BJ (cell line): Measurements from ENCODE around the gene SCRN2. TPM values are rescaled to one million over a fixed set of nuclear protein-coding genes. Genes with fewer than 3 reads are reported as not detected.

Source experiments
- CTCF ChIA-PET: fragments of 350-600 bp; formaldehyde crosslinking; extraction: SDS; loops from one replicate; lab custom pipeline; 2021; ENCODE audit warnings: antibody characterized with exemption, inconsistent platforms; lab: Yijun Ruan, JAX
- POLR2A ChIA-PET: fragments of 300-600 bp; sonication (Branson Sonifier 250); formaldehyde crosslinking; extraction: SDS; loops from one replicate; lab custom pipeline; 2021; ENCODE audit warnings: antibody characterized with exemption; lab: Charles Lee
- DNase-seq: peaks from one replicate; pipeline ENCODE4 v3.0.0-alpha.2; 2011; ENCODE audit warnings: low read depth
- H3K27me3 ChIP-seq: 2 replicates; pipeline ENCODE4 v1.6.0; 2011; ENCODE audit warnings: low read length; ENCODE audit not compliant: control insufficient read depth, insufficient read depth
- H3K36me3 ChIP-seq: 2 replicates; pipeline ENCODE4 v1.5.1; 2011; ENCODE audit warnings: low read length; ENCODE audit not compliant: control insufficient read depth, insufficient read depth
- H3K4me3 ChIP-seq: 2 replicates; pipeline ENCODE4 v1.5.1; 2011; ENCODE audit warnings: low read depth, mild to moderate bottlenecking, control low read depth, low read length
- CTCF ChIP-seq: IDR thresholded peaks from 2 replicates; pipeline ENCODE4 v1.5.1; 2011; ENCODE audit warnings: low read depth, mild to moderate bottlenecking, control low read depth, inconsistent platforms, low read length, moderate library complexity; ENCODE audit not compliant: insufficient read depth
- polyA plus RNA-seq: library from polyadenylated mRNA; depleted of rRNA; stranded (reverse); fragments of >200 nt; gene quantifications from 2 replicates; pipeline ENCODE4 v1.2.3, GENCODE V29; 2011

The SCRN2 gene
- polyA plus RNA-seq, 1 experiment, result 41.1 TPM

DNA sequence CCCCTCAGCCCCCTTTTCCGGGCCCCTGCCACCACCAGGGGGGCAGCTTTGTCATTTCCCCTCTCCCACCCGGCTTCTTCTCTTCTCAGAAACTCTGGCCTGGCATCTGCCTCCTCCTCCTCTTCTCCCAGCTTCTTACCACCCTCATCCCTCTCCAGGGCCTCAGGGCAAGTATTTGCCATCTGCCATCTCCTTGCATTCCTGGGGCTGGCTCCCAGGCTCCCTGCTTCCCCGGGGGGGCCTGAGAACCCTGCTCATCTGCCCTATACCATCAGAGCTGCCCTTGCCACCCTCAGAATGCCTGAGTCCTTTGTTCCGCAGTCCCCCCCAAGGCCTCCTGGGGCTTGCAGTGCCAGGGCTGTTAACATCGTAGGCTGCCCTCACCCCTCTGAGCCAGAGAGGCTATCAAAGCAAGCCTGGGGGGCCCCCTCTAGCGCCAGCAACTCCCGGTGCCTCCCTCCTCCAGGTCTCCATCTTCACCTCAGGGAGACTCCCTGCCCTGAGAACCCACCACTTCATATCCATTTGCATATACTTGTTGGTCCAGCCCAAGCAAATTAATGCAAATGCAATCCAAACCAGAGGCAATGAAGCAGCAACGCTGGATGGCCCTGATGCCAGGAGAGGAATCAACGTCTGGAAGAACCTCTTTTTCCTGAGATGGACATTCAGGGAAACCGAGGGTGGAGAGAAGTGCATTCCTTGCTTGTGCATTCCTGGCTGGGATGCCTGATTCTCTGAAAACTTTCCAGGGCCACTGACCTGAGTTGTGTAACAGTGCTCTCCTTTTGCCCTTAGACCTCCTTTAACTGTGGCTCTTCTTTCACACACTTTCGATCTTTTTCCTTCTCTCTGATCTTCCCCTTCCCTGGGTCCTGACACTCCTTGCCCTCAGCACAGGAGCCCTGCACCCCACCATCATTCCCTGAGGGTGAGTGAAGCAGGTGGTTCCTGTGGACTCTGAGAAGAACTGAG is 34.2 kb upstream of the SCRN2 start:
- ChIA-PET CTCF (interaction anchor here (1.1 to 2.7 kb wide), 3 partner anchors 9 to 32 kb away, joined by 3 to 13 read pairs (median 6); no protein-coding TSS in a partner anchor), POLR2A (no interaction called here)
- Histone ChIP-seq H3K36me3 (no peaks in the 10 kb centered on the region), H3K4me3 (no peak overlapping the region), H3K27me3 (peaks cover 10% of the 10 kb centered on the region)
- no peak for DNase-seq
- TF ChIP-seq CTCF, result no peak

- DNase-seq, result no peak
- ChIA-PET CTCF (interaction anchor here (1.1 to 2.1 kb wide), 3 partner anchors 9 to 33 kb away, joined by 3 to 4 read pairs (median 4); partner anchors contain the start of gene SCRN2), POLR2A (no interaction called here)
- Histone ChIP-seq H3K27me3 (peaks cover 14% of the 10 kb centered on the region), H3K36me3 (no peaks in the 10 kb centered on the region), H3K4me3 (no peak overlapping the region)
- no peak for TF ChIP-seq CTCF
These were observed 32.4 kb upstream of the SCRN2 start for GRCh38 chr17:47873200-47874090.

GRCh38 chr17:47872651-47873161 is 31.6 kb upstream of the SCRN2 start:
- POLR2A ChIA-PET, result no interaction called here
- DNase-seq, result no peak
- no peak for TF ChIP-seq CTCF
- CTCF ChIA-PET, result interaction anchor here (1.1 to 2.1 kb wide), 3 partner anchors 9 to 32 kb away, joined by 3 to 4 read pairs (median 4); partner anchors contain the start of gene SCRN2
- Histone ChIP-seq H3K36me3 (no peaks in the 10 kb centered on the region), H3K27me3 (peaks cover 14% of the 10 kb centered on the region), H3K4me3 (no peak overlapping the region)

- TF ChIP-seq CTCF, result no peak
- ChIA-PET POLR2A (no interaction called here), CTCF (interaction anchor here (1.0 to 2.1 kb wide), 4 partner anchors 10 to 31 kb away, joined by 3 to 4 read pairs (median 4); partner anchors contain the start of gene SCRN2)
- no peak for DNase-seq
- H3K27me3 ChIP-seq, result peaks cover 14% of the 10 kb centered on the region
- no peaks in the 10 kb centered on the region for H3K36me3 ChIP-seq
- H3K4me3 ChIP-seq, result no peak overlapping the region
These were observed 31.1 kb upstream of the SCRN2 start for GRCh38 chr17:47872019-47872650.
